ENCODE results near the gene SERPINA12.
A peak's percentile ranks its signal among the peaks of the same experiment; 100 is the strongest.

GRCh38 chr14:94451091-94451771, 58.0 kb downstream of the SERPINA12 start:
- peak; percentile 86 for TF ChIP-seq SP1 (IDR thresholded peaks at IDR 0.05)
- no peak for TF ChIP-seq CTCF (IDR thresholded peaks at IDR 0.05; ENCODE audit: low read depth, low read length, missing input control)
- TF ChIP-seq GABPA (IDR thresholded peaks at IDR 0.05 in 1 of 2, conservative IDR thresholded peaks at IDR 0.05 in 1 of 2) = no peak
- TF ChIP-seq, protein P1, sequence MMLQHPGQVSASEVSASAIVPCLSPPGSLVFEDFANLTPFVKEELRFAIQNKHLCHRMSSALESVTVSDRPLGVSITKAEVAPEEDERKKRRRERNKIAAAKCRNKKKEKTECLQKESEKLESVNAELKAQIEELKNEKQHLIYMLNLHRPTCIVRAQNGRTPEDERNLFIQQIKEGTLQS (IDR thresholded peaks at IDR 0.05) = no peak
